Measurements from ENCODE around the gene HIVEP3. TPM values are rescaled to one million over a fixed set of nuclear protein-coding genes. Genes with fewer than 3 reads are reported as not detected.

HIVEP3 gene
- total RNA-seq, 4 donors from 2014 or later = 6.1 to 10.1 (median 7.8) TPM

DNA sequence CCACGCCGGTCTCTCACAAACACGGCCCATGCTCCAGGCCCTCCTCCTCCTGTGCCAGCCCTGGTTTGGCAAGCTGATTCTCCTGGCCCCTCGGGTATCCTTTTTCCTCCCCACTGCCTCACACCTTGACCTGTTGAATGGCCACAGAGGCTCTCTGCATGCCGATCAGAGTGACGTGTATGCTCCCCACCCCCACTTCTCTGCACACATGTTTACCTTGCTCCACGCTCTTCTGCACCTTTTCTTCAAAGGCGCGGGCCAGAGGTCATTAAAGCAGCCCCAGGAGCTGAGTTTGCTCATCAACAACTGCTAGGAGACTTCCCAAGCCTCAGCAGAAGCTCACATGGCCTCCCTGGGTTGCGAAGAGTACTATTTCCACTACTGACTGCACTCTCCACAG, 295.0 kb downstream of the HIVEP3 start:
- TF ChIP-seq, protein P1, sequence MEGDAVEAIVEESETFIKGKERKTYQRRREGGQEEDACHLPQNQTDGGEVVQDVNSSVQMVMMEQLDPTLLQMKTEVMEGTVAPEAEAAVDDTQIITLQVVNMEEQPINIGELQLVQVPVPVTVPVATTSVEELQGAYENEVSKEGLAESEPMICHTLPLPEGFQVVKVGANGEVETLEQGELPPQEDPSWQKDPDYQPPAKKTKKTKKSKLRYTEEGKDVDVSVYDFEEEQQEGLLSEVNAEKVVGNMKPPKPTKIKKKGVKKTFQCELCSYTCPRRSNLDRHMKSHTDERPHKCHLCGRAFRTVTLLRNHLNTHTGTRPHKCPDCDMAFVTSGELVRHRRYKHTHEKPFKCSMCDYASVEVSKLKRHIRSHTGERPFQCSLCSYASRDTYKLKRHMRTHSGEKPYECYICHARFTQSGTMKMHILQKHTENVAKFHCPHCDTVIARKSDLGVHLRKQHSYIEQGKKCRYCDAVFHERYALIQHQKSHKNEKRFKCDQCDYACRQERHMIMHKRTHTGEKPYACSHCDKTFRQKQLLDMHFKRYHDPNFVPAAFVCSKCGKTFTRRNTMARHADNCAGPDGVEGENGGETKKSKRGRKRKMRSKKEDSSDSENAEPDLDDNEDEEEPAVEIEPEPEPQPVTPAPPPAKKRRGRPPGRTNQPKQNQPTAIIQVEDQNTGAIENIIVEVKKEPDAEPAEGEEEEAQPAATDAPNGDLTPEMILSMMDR (IDR thresholded peaks at IDR 0.05) = no peak
- no peak for DNase-seq (ENCODE audit: low spot score)
- no peak for ATAC-seq (ENCODE audit: low FRiP score)

DNA sequence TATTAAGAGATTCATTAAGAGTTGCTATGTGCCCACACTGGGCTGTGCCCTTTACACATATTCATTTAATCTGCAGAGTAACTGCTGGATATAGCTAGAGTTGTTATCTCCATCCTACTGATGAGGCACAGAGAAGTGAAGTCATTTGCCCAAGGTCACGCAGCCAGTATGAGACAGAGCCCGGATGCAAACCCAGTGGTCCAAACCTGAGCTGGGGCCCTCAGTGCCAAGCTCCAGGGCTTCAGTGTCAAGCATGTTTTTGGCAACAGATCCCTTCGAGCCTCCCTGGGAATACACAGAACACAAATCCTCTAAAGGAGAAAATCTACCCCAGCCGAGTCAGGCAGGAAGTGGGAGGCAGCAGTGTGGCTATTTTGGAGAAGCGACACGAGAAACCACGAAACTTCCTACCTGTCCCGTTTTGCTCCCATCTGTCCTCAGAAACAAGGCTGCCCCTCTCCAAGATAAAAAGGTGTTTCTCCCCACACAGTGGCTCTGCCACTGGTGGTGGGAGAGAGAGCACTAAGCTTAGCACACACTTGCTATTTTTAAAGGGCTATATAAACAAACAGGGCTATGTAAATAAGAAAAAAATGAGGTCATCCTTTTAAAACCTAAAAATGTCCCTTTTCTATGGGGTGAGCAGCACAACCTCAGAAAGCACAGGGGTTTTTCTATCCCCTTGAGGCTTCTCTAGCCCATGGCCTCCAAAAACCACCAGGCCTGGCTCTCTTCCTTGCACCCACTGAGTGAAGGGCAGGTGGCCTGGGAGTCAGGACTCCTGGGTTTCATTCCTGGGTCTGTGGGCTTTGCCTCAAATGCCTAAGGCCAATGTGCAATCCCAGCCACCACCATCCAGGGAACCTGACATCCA, 295.6 kb downstream of the HIVEP3 start:
- TF ChIP-seq, protein P1 (IDR thresholded peaks at IDR 0.05) = no peak
- DNase-seq (ENCODE audit: low spot score) (no peak), ATAC-seq (ENCODE audit: low FRiP score) (no peak)

DNA sequence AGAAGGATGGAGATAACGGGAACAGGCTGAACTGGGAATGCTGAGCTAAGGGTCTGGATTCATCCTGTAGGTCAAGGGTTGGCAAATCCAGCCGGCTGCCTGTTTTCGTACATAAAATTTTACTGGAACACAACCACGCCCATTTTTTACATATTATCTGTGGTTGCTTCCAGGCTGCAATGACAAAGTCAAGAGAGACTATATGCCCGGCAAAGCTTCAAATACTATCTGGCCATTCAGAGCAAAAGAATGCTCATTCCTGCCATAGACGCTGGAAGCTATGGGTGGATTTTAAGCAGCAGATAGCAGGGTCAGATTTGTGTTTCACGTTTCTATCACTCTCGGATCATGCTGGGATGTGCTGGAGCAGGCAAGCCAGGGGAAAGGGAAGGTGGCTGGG, 296.3 kb downstream of the HIVEP3 start:
- DNase-seq (ENCODE audit: low spot score) (no peak), ATAC-seq (ENCODE audit: low FRiP score) (no peak)
- TF ChIP-seq, protein P1 (IDR thresholded peaks at IDR 0.05) = no peak

DNA sequence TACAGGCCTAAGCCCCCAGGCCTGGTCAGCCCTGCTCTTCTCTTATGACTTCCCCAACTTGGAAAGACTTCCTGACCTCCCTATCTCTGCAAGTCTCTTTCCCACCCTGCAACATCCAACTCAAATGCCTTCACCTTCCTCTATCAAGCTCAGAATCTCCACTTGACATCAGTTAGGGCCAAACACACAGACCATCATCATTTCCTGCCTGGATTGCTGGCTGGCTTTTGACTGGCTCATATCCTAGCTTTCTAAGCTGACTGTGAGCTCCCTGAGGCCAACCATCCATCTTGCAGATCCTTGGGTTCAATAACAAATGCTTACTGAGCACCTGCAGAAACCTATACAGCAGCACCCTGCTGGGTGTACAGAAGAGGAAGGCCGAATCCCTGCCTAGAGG, 296.9 kb downstream of the HIVEP3 start:
- TF ChIP-seq, protein P1 (IDR thresholded peaks at IDR 0.05) = no peak
- DNase-seq (ENCODE audit: low spot score) (no peak), ATAC-seq (ENCODE audit: low FRiP score) (no peak)

DNA sequence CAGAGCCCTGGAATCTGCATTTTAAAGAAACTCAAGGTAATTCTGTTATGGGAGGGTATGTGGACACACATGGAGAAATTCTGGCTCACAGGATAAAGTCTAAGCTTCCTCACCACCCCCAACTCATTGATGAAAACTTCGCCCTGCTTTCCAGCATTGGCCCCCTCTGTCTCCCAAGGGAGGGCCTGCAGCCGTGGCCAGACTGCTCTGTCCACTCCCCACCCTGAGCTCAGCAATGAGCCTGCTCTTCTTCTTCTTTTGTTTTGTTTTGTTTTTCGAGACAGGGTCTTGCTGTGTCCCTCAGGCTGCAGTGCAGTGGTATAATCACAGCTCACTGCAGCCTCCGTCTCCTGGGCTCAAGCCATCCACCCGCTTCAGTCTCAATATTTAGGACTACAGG, 297.5 kb downstream of the HIVEP3 start:
- ATAC-seq (ENCODE audit: low FRiP score) = no peak
- TF ChIP-seq, protein P1 (IDR thresholded peaks at IDR 0.05) = no peak
- DNase-seq (ENCODE audit: low spot score) = no peak

DNA sequence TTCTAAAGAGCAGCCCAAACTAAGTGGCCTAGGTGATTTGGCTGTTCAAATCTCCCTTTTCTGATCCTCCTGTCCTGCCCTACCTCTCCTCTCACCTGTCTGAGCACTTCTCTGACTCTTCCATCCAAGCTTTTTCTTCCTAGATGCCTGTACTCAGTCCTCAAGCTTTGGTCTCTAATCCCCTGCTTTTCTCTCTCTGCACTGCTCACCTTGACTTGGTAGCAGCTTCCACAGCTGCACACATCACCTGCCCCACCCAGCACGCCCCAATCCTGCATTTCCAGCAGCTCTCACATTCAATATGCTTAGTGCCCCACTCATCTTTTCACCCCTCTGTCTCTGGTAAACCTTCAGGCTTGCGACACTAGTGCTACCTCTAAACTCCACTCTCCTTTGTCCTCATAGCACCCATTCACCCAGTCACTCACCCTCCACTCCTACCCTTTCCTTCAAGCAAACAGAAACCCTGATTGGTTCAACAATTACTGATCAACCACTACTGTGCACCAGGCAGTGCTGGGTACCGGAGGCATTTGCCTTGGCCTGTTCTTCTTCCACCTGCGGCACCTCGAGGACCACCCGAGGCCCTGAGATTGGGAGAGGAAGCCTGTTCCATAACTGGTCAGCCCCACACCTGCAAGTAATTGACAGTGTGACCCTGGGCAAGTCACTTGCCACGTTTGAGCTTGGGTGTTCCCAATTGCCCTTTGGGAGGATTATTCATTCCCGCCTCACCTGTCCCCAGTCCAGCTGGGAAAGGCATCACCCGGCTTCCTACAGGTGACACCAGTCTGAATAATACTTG, 298.2 kb downstream of the HIVEP3 start:
- DNase-seq (ENCODE audit: low spot score) (no peak), ATAC-seq (ENCODE audit: low FRiP score) (no peak)
- TF ChIP-seq, protein P1 (IDR thresholded peaks at IDR 0.05) = no peak

All from omental fat pad (tissue), 4 donors.